Keratinocyte (primary cell): ENCODE data around the gene FLYWCH1. TPM values are rescaled to one million over a fixed set of nuclear protein-coding genes. Genes with fewer than 3 reads are reported as not detected.

ENCODE experiments used
- DNase-seq: peaks from one replicate; pipeline ENCODE4 v3.0.0-alpha.2; 2011; ENCODE audit warnings: low read depth, missing footprints, low spot score
- FAIRE-seq: peaks from 2 replicates; lab custom pipeline; 2011; peaks lifted over from hg19 to GRCh38; lab: Jason Lieb, UNC
- H2AFZ ChIP-seq: 2 replicates; pipeline ENCODE4 v1.6.0; 2012; ENCODE audit warnings: low read length, control low read depth, inconsistent platforms; ENCODE audit not compliant: control insufficient read depth
- H3K27ac ChIP-seq: 2 replicates; pipeline ENCODE4 v1.5.1; 2011; ENCODE audit warnings: low read length; ENCODE audit not compliant: control insufficient read depth, insufficient read depth
- H3K27me3 ChIP-seq: 3 replicates; pipeline ENCODE4 v1.6.0; 2011; ENCODE audit warnings: low read length; ENCODE audit not compliant: control insufficient read depth, insufficient read depth; ENCODE audit errors: extremely low read depth
- H3K36me3 ChIP-seq, 2 experiments: 2 replicates in 1 of 2; 3 replicates in 1 of 2; pipeline ENCODE4 v1.5.1; 2011; ENCODE audit warnings: low read length in 2 of 2, mild to moderate bottlenecking in 1 of 2; ENCODE audit not compliant: control insufficient read depth in 2 of 2, insufficient read depth in 2 of 2; ENCODE audit errors: extremely low read depth in 1 of 2
- H3K4me1 ChIP-seq: 3 replicates; pipeline ENCODE4 v1.5.1; 2011; ENCODE audit warnings: low read length; ENCODE audit not compliant: control insufficient read depth, insufficient read depth; ENCODE audit errors: extremely low read depth
- H3K4me2 ChIP-seq: 3 replicates; pipeline ENCODE4 v1.6.0; 2011; ENCODE audit warnings: low read depth, low read length; ENCODE audit not compliant: control insufficient read depth, insufficient read depth; ENCODE audit errors: extremely low read depth
- H3K4me3 ChIP-seq, 3 experiments: fragments of 200-600 bp in 1 of 3; sonication (generic) in 1 of 3; 2 replicates in 2 of 3; 3 replicates in 1 of 3; pipeline ENCODE4 v1.5.1; 2011 to 2016; ENCODE audit warnings: low read length in 3 of 3, mild to moderate bottlenecking in 3 of 3, control low read depth in 2 of 3, inconsistent platforms in 1 of 3, low read depth in 1 of 3, mixed read lengths in 1 of 3, mixed run types in 1 of 3, moderate library complexity in 1 of 3; ENCODE audit not compliant: control insufficient read depth in 2 of 3, insufficient read depth in 2 of 3; ENCODE audit errors: extremely low read depth in 1 of 3
- H3K79me2 ChIP-seq: 2 replicates; pipeline ENCODE4 v1.6.0; 2012; ENCODE audit warnings: low read length; ENCODE audit not compliant: control insufficient read depth, insufficient read depth
- H3K9ac ChIP-seq: 3 replicates; pipeline ENCODE4 v1.6.0; 2011; ENCODE audit warnings: low read length; ENCODE audit not compliant: control insufficient read depth, insufficient read depth; ENCODE audit errors: extremely low read depth
- H3K9me1 ChIP-seq: 3 replicates; pipeline ENCODE4 v1.6.0; 2011; ENCODE audit warnings: low read length; ENCODE audit not compliant: control insufficient read depth, insufficient read depth; ENCODE audit errors: extremely low read depth
- H3K9me3 ChIP-seq: 2 replicates; pipeline ENCODE4 v1.5.1; 2012; ENCODE audit warnings: low read depth, low read length; ENCODE audit not compliant: control insufficient read depth
- H4K20me1 ChIP-seq: 3 replicates; pipeline ENCODE4 v1.6.0; 2011; ENCODE audit warnings: low read length; ENCODE audit not compliant: control insufficient read depth, insufficient read depth; ENCODE audit errors: extremely low read depth
- EZH2 ChIP-seq: IDR thresholded peaks from one replicate; pipeline ENCODE4 v1.6.1; 2012; ENCODE audit warnings: inconsistent platforms, mild to moderate bottlenecking, low read length, moderate library complexity
- dilution Hi-C: fragments of 300-500 bp; cut with MboI; formaldehyde crosslinking; loops from one replicate; pipeline ENCODE4 v1.7.0; 2020; ENCODE audit warnings: low sequenced_read_pairs; ENCODE audit not compliant: extremely low pct_ligation_motif_present
- polyA plus RNA-seq, 5 experiments: library from polyadenylated mRNA; depleted of rRNA in 3 of 5; stranded (reverse) in 3 of 5; stranded (forward) in 1 of 5; unstranded in 1 of 5; fragments of >200 nt; gene quantifications; 1 replicate in 1 of 5; 2 replicates in 3 of 5; 3 replicates in 1 of 5; pipeline versions ENCODE4 v1.2.1 to v1.2.3, GENCODE V29; 2011 to 2012; ENCODE audit warnings: missing spikeins in 2 of 5, low read depth in 1 of 5, low replicate concordance in 1 of 5
- TF ChIP-seq, protein P1 (sequence below), 3 experiments: IDR thresholded peaks in 1 of 3; conservative IDR thresholded peaks in 1 of 3; optimal IDR thresholded peaks in 1 of 3; 2 replicates in 2 of 3; 3 replicates in 1 of 3; pipeline versions ENCODE3 to v1.5.1; 2011; ENCODE audit warnings: low read length in 3 of 3, mild to moderate bottlenecking in 3 of 3, moderate library complexity in 2 of 3, control low read depth in 1 of 3, inconsistent platforms in 1 of 3; ENCODE audit not compliant: insufficient read depth in 2 of 3; ENCODE audit errors: extremely low read depth in 1 of 3

FLYWCH1 gene
- polyA plus RNA-seq, 1 donor (not counting 4 experiments of a cell fraction or from before 2014, with no cell fraction given): 16.2 TPM

DNA sequence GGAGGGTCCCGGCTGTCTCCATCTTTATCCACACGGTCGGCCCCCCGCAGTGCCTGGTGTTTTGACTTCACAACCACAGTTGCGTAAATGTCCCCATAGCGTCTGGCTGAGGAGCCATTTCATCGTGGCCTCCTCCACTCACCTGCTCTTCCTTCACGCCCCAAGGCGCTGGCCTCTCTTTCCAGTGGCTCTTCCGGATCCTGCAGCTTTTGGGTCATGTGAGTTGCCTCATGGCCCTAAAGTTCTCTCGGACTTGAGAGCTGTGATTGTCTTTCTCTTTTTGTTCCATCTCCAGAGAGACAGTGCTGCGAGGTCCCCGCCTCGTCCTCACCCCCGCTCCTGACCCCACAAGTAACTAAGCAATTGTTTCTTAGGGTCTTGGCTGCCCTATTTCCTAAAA, 22.7 kb downstream of the FLYWCH1 start:
- FAIRE-seq (no peak), DNase-seq (no peak)
- Histone ChIP-seq H4K20me1 (peaks cover 2% of the 10 kb centered on the region), H3K36me3 (peaks cover 13 to 36% of the 10 kb centered on the region in 2 experiments), H3K4me3 (no peak overlapping the region), H3K27me3 (no peaks in the 10 kb centered on the region), H3K4me2 (no peak overlapping the region), H2AFZ (no peak overlapping the region), H3K79me2 (no peaks in the 10 kb centered on the region), H3K9me1 (no peaks in the 10 kb centered on the region), H3K9me3 (no peaks in the 10 kb centered on the region), H3K4me1 (no peaks in the 10 kb centered on the region), H3K27ac (no peak overlapping the region), H3K9ac (no peak overlapping the region)
- TF ChIP-seq, protein P1, sequence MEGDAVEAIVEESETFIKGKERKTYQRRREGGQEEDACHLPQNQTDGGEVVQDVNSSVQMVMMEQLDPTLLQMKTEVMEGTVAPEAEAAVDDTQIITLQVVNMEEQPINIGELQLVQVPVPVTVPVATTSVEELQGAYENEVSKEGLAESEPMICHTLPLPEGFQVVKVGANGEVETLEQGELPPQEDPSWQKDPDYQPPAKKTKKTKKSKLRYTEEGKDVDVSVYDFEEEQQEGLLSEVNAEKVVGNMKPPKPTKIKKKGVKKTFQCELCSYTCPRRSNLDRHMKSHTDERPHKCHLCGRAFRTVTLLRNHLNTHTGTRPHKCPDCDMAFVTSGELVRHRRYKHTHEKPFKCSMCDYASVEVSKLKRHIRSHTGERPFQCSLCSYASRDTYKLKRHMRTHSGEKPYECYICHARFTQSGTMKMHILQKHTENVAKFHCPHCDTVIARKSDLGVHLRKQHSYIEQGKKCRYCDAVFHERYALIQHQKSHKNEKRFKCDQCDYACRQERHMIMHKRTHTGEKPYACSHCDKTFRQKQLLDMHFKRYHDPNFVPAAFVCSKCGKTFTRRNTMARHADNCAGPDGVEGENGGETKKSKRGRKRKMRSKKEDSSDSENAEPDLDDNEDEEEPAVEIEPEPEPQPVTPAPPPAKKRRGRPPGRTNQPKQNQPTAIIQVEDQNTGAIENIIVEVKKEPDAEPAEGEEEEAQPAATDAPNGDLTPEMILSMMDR (optimal IDR thresholded peaks at IDR 0.05 in 1 of 3, IDR thresholded peaks at IDR 0.05 in 1 of 3, conservative IDR thresholded peaks at IDR 0.05 in 1 of 3; ENCODE audit: extremely low read depth in 1 of 3, insufficient read depth in 2 of 3, low read length in 3 of 3): no peak
- no peak for TF ChIP-seq EZH2
- dilution Hi-C loops: no loop called here

DNA sequence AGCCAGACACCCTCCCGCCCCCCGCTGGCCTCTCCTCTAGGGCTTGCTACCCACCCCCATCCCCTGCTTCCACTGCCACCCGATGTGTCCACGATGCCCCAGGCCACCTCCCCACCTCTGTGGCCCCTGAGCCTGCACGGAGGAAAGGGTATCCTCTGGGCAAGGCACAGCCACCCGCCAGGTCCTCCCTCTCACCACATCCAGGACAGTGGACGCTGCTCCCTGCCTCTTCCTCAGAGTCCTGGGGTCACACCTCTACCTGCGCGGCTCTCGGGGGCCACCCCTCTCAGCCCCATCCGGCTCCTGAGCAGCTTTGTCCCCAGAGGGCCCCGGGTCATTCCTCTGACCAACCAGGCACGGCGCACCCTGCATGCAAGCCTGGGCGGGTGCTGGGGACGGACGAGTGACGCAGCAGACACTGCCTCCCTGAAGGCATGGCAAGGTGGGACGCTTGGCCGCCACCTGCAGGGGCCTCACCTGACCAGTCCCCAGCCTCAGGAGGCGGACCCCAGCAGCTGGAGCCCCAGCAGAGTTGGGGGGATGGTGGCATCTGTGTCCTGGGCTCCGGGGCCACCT, 24.8 kb downstream of the FLYWCH1 start:
- H3K27ac ChIP-seq: no peak overlapping the region
- peaks cover 2% of the 10 kb centered on the region for H4K20me1 ChIP-seq
- no peak for DNase-seq
- no peaks in the 10 kb centered on the region for H3K4me1 ChIP-seq
- H3K9me1 ChIP-seq: no peaks in the 10 kb centered on the region
- dilution Hi-C loops: no loop called here
- H3K36me3 ChIP-seq: peaks cover 16 to 43% of the 10 kb centered on the region in 2 experiments
- TF ChIP-seq, protein P1 (optimal IDR thresholded peaks at IDR 0.05 in 1 of 3, IDR thresholded peaks at IDR 0.05 in 1 of 3, conservative IDR thresholded peaks at IDR 0.05 in 1 of 3; ENCODE audit: extremely low read depth in 1 of 3, insufficient read depth in 2 of 3, low read length in 3 of 3): no peak
- no peak for TF ChIP-seq EZH2
- H3K27me3 ChIP-seq: no peaks in the 10 kb centered on the region
- H3K4me3 ChIP-seq: no peak overlapping the region
- no peaks in the 10 kb centered on the region for H3K9me3 ChIP-seq
- no peaks in the 10 kb centered on the region for H3K79me2 ChIP-seq
- no peak for FAIRE-seq
- H2AFZ ChIP-seq: no peak overlapping the region
- H3K9ac ChIP-seq: no peak overlapping the region
- no peak overlapping the region for H3K4me2 ChIP-seq
